ENCODE results near the gene SCML1. TPM values are rescaled to one million over a fixed set of nuclear protein-coding genes. Genes with fewer than 3 reads are reported as not detected.
A peak's percentile ranks its signal among the peaks of the same experiment; 100 is the strongest.

SCML1 gene
- total and polyA plus RNA-seq, 2 of the 4 experiments (the other 2 are of a cell fraction), result 4.1 to 12.2 TPM

- peak overlapping the region; percentile 74 for H3K27ac ChIP-seq (ENCODE audit: insufficient read depth, low read length)
- H4K20me1 ChIP-seq (ENCODE audit: insufficient read depth, low read length), result no peaks in the 10 kb centered on the region
- H2BK20ac ChIP-seq (ENCODE audit: low read depth, low read length), result no peak overlapping the region
- peak overlapping the region; percentile 65 for H4K5ac ChIP-seq (ENCODE audit: low read depth, low read length)
- peaks cover 4% of the 10 kb centered on the region for H3K4me1 ChIP-seq (ENCODE audit: control insufficient read depth, insufficient read depth, low read length)
- ChIA-PET CTCF (no interaction called here), POLR2A (ENCODE audit: unreplicated experiment) (interaction anchor here (0.7 to 0.8 kb wide), 2 partner anchors 8 to 180 kb away, joined by 5 read pairs; no protein-coding TSS in a partner anchor)
- peak overlapping the region; percentile 59 to 85 for H4K8ac ChIP-seq (ENCODE audit: low read depth in 2 of 2, low read length in 2 of 2)
- peak overlapping the region; percentile 58 for H3K4me2 ChIP-seq (ENCODE audit: low read depth, low read length)
- H2AK9ac ChIP-seq (replicated peaks; ENCODE audit: low read depth, low read length, poor library complexity), result no peak overlapping the region
- H3K56ac ChIP-seq (ENCODE audit: extremely low read depth, insufficient read depth, low read length), result no peak overlapping the region
- no peaks in the 10 kb centered on the region; a peak in 2 of 4 replicates for H3K79me1 ChIP-seq (ENCODE audit: low read depth in 1 of 2, low read length in 2 of 2)
- no peak overlapping the region for H3K23ac ChIP-seq (ENCODE audit: low read depth, low read length)
- peak overlapping the region; percentile 54 for H3K4me3 ChIP-seq (ENCODE audit: insufficient read depth, low read depth, low read length)
- H3K9me3 ChIP-seq (ENCODE audit: control insufficient read depth, insufficient read depth, low read length), result no peaks in the 10 kb centered on the region
- no peak overlapping the region; the same call in 1 of the 2 replicates for H3K14ac ChIP-seq (replicated peaks; ENCODE audit: low read depth, low read length)
- intact Hi-C loops (cut with micrococcal nuclease) (loop anchor here (5.0 kb wide), 1 partner anchor 359 kb away; the partner anchor contains the start of gene NHS), dilution Hi-C loops (cut with HindIII; ENCODE audit: low sequenced_read_pairs, unreplicated experiment) (no loop called here), in situ Hi-C loops (cut with MboI; ENCODE audit: low sequenced_read_pairs) (no loop called here)
- peak overlapping the region; percentile 80 for H2AFZ ChIP-seq (replicated peaks; ENCODE audit: low read length, poor library complexity)
- BruUV-seq (replicated peaks), result no TSS peak
- peak overlapping the region; percentile 28; the same call in 1 of the 2 replicates for H3K9ac ChIP-seq (ENCODE audit: low read depth, low read length)
- H2BK120ac ChIP-seq (ENCODE audit: low read depth, low read length), result no peak overlapping the region
- H2AK5ac ChIP-seq (ENCODE audit: low read depth, low read length), result no peak overlapping the region
- no peak overlapping the region for H3K18ac ChIP-seq (ENCODE audit: low read depth, low read length)
- H3K9me1 ChIP-seq (ENCODE audit: insufficient read depth, low read length), result no peaks in the 10 kb centered on the region
- H2BK15ac ChIP-seq (ENCODE audit: low read depth, low read length), result no peak overlapping the region
- H3K36me3 ChIP-seq (ENCODE audit: control insufficient read depth, insufficient read depth, low read length), result no peaks in the 10 kb centered on the region
- H4K91ac ChIP-seq (ENCODE audit: insufficient read depth, low read depth, low read length), result peak overlapping the region; percentile 75; the same call in 1 of the 2 replicates
- DNase-seq (no peak), ATAC-seq (ENCODE audit: low read depth) (no peak)
- TF ChIP-seq MAZ (IDR thresholded peaks at IDR 0.05; ENCODE audit: borderline replicate concordance, low read depth, low read length) (no peak), BHLHE40 (IDR thresholded peaks at IDR 0.05; ENCODE audit: low read depth, low read length) (no peak), ELK1 (IDR thresholded peaks at IDR 0.05; ENCODE audit: borderline replicate concordance, low read depth, low read length) (no peak), SMC3 (IDR thresholded peaks at IDR 0.05; ENCODE audit: low read depth, low read length) (no peak), RFX5 (IDR thresholded peaks at IDR 0.05; ENCODE audit: low read depth, low read length) (no peak), USF2 (IDR thresholded peaks at IDR 0.05; ENCODE audit: low read depth, low read length) (no peak), NFE2L2 (IDR thresholded peaks at IDR 0.05; ENCODE audit: low read depth, low read length) (no peak), CTCF (conservative IDR thresholded peaks at IDR 0.05; ENCODE audit: low read depth, low read length) (no peak), CEBPB (IDR thresholded peaks at IDR 0.05; ENCODE audit: low read depth, low read length) (no peak), MAFK (IDR thresholded peaks at IDR 0.05; ENCODE audit: low read depth, low read length) (no peak), CHD1 (IDR thresholded peaks at IDR 0.05; ENCODE audit: low read depth, low read length) (no peak), POLR2A (IDR thresholded peaks at IDR 0.05; ENCODE audit: low read depth, low read length) (no peak), RCOR1 (IDR thresholded peaks at IDR 0.05; ENCODE audit: insufficient replicate concordance, low read length) (no peak), RAD21 (IDR thresholded peaks at IDR 0.05; ENCODE audit: low read length) (no peak), FOS (IDR thresholded peaks at IDR 0.05; ENCODE audit: low read depth, low read length) (no peak), MXI1 (IDR thresholded peaks at IDR 0.05; ENCODE audit: borderline replicate concordance, low read depth, low read length) (no peak)
- WGBS, 2 experiments (ENCODE audit: extremely low coverage in 2 of 2, insufficient read length in 1 of 2), result 60% methylated on average over 1 of the region's 5 CpGs; no CpG with 5 or more reads in 1 of the 2 experiments
- H3K27me3 ChIP-seq (ENCODE audit: control insufficient read depth, insufficient read depth, low read length), result no peaks in the 10 kb centered on the region
- no peak overlapping the region for H2BK5ac ChIP-seq (ENCODE audit: low read depth, low read length, poor library complexity, severe bottlenecking)
- peak overlapping the region; percentile 46; the same call in 1 of the 2 replicates for H3K4ac ChIP-seq (ENCODE audit: low read depth, low read length)
These were observed 826 bp upstream of the SCML1 start for GRCh38 chrX:17736478-17736855.

Data from IMR-90 (cell line).